Esophagus muscularis mucosa (tissue), 4 donors: ENCODE data around the gene AKR1E2. TPM values are rescaled to one million over a fixed set of nuclear protein-coding genes. Genes with fewer than 3 reads are reported as not detected.

Source experiments
- DNase-seq: peaks from one replicate; pipeline ENCODE4 v3.0.0-alpha.2; 2017; ENCODE audit errors: extremely low spot score
- H3K27ac ChIP-seq, 4 donors: fragments of 200-600 bp; sonication (generic); replicated peaks in 1 of 4; 1 replicate in 3 of 4; 2 replicates in 1 of 4; pipeline ENCODE4 v1.5.1; 2016 to 2019; ENCODE audit warnings: mild to moderate bottlenecking in 1 of 4
- H3K27me3 ChIP-seq, 4 donors: fragments of 200-600 bp; sonication (generic); one replicate each; pipeline versions ENCODE4 v1.5.1 to v1.6.0; 2016 to 2019
- H3K36me3 ChIP-seq, 4 donors: fragments of 200-600 bp; sonication (generic); one replicate each; pipeline ENCODE4 v1.5.1; 2016 to 2019
- H3K4me1 ChIP-seq, 4 donors: fragments of 200-600 bp; sonication (generic); one replicate each; pipeline ENCODE4 v1.5.1; 2016 to 2019
- H3K4me3 ChIP-seq, 4 donors: fragments of 200-600 bp; sonication (generic); 1 replicate in 2 of 4; 2 replicates in 2 of 4; pipeline ENCODE4 v1.5.1; 2016 to 2019; ENCODE audit warnings: mild to moderate bottlenecking in 4 of 4, moderate library complexity in 1 of 4
- H3K9me3 ChIP-seq, 4 donors: fragments of 200-600 bp; sonication (generic); 1 replicate in 3 of 4; 2 replicates in 1 of 4; pipeline ENCODE4 v1.5.1; 2016 to 2019
- CTCF ChIP-seq, 3 experiments: fragments of 200-600 bp in 2 of 3; fragments of 450-650 bp in 1 of 3; sonication (generic) in 2 of 3; IDR thresholded peaks; one replicate each; pipeline ENCODE4 v1.5.1; 2017 to 2019; ENCODE audit warnings: antibody characterized with exemption in 3 of 3, mild to moderate bottlenecking in 2 of 3, moderate library complexity in 1 of 3
- EP300 ChIP-seq: sonication (generic); formaldehyde crosslinking; IDR thresholded peaks from one replicate; pipeline ENCODE4 v1.6.1; 2017; ENCODE audit warnings: antibody characterized with exemption
- POLR2A ChIP-seq: fragments of 450-650 bp; IDR thresholded peaks from one replicate; pipeline ENCODE4 v1.6.1; 2017; ENCODE audit warnings: antibody characterized with exemption, moderate library complexity, mild to moderate bottlenecking, low read depth
- POLR2AphosphoS5 ChIP-seq, 2 donors: sonication (generic); formaldehyde crosslinking; IDR thresholded peaks; one replicate each; pipeline ENCODE4 v1.6.1; 2017; ENCODE audit warnings: antibody characterized with exemption in 2 of 2
- WGBS: methylation state at CpG from one replicate; pipeline ENCODE4 v1.1.5; 2018; 5-methylcytosine and 5-hydroxymethylcytosine counted together
- intact Hi-C: fragments of 100-400 bp; cut with DNase I; formaldehyde crosslinking; loops from one replicate; pipeline ENCODE4 v1.15.1; 2023
- total RNA-seq, 4 donors: library from RNA; depleted of rRNA; stranded (reverse); fragments of >200 nt; gene quantifications; one replicate each; pipeline versions ENCODE4 v1.1.0 to v1.2.1, GENCODE V29; 2016

The AKR1E2 gene
- total RNA-seq, 4 donors from 2014 or later, result 16.5 to 21.0 (median 18.0) TPM

GRCh38 chr10:4790922-4791321, 35.1 kb upstream of the AKR1E2 start:
- no peak overlapping the region for H3K4me3 ChIP-seq
- H3K4me1 ChIP-seq, result no peaks in the 10 kb centered on the region
- no peaks in the 10 kb centered on the region for H3K27me3 ChIP-seq
- H3K36me3 ChIP-seq, result no peaks in the 10 kb centered on the region
- intact Hi-C loops, result no loop called here
- DNase-seq, result no peak
- H3K27ac ChIP-seq, result no peak overlapping the region
- TF ChIP-seq POLR2AphosphoS5 (IDR thresholded peaks at IDR 0.05) (no peak), POLR2A (no peak), EP300 (no peak), CTCF (IDR thresholded peaks at IDR 0.05) (no peak)
- 81% methylated on average over 4 of the region's 4 CpGs for WGBS
- no peaks in the 10 kb centered on the region for H3K9me3 ChIP-seq

GRCh38 chr10:4792381-4792780, 33.6 kb upstream of the AKR1E2 start:
- Histone ChIP-seq H3K9me3 (no peaks in the 10 kb centered on the region), H3K36me3 (no peaks in the 10 kb centered on the region), H3K4me3 (no peak overlapping the region), H3K4me1 (no peaks in the 10 kb centered on the region), H3K27me3 (no peaks in the 10 kb centered on the region), H3K27ac (no peak overlapping the region)
- intact Hi-C loops, result no loop called here
- 50% methylated on average over 1 of the region's 1 CpG for WGBS
- TF ChIP-seq CTCF (IDR thresholded peaks at IDR 0.05) (no peak), POLR2A (no peak), POLR2AphosphoS5 (IDR thresholded peaks at IDR 0.05) (no peak), EP300 (no peak)
- no peak for DNase-seq

GRCh38 chr10:4801405-4801804, 24.6 kb upstream of the AKR1E2 start:
- Histone ChIP-seq H3K9me3 (no peaks in the 10 kb centered on the region), H3K27ac (no peak overlapping the region), H3K4me1 (no peaks in the 10 kb centered on the region), H3K27me3 (no peaks in the 10 kb centered on the region), H3K4me3 (no peak overlapping the region), H3K36me3 (no peaks in the 10 kb centered on the region)
- intact Hi-C loops, result no loop called here
- WGBS, result 92% methylated on average over 3 of the region's 3 CpGs
- TF ChIP-seq EP300 (no peak), POLR2A (no peak), POLR2AphosphoS5 (IDR thresholded peaks at IDR 0.05) (no peak), CTCF (IDR thresholded peaks at IDR 0.05) (no peak)
- DNase-seq, result no peak

- H3K27me3 ChIP-seq, result no peaks in the 10 kb centered on the region
- no peak for DNase-seq
- H3K4me1 ChIP-seq, result no peaks in the 10 kb centered on the region
- H3K36me3 ChIP-seq, result no peaks in the 10 kb centered on the region
- H3K4me3 ChIP-seq, result no peak overlapping the region
- intact Hi-C loops, result no loop called here
- no peaks in the 10 kb centered on the region for H3K9me3 ChIP-seq
- H3K27ac ChIP-seq, result no peak overlapping the region
- TF ChIP-seq CTCF (IDR thresholded peaks at IDR 0.05) (no peak), EP300 (no peak)
- WGBS, result 88% methylated on average over 6 of the region's 6 CpGs
Observed at GRCh38 chr10:4802711-4803487, 23.1 kb upstream of the AKR1E2 start.

- Histone ChIP-seq H3K36me3 (no peaks in the 10 kb centered on the region), H3K27ac (no peak overlapping the region), H3K9me3 (no peaks in the 10 kb centered on the region), H3K27me3 (no peaks in the 10 kb centered on the region), H3K4me3 (no peak overlapping the region), H3K4me1 (no peaks in the 10 kb centered on the region)
- WGBS, result 73% methylated on average over 2 of the region's 2 CpGs
- TF ChIP-seq EP300 (no peak), POLR2AphosphoS5 (IDR thresholded peaks at IDR 0.05) (no peak), POLR2A (no peak), CTCF (IDR thresholded peaks at IDR 0.05) (no peak)
- intact Hi-C loops, result no loop called here
- DNase-seq, result no peak
Observed at GRCh38 chr10:4803822-4804221, 22.2 kb upstream of the AKR1E2 start.
